Measurements from ENCODE around the gene PRKAR1B. TPM values are rescaled to one million over a fixed set of nuclear protein-coding genes. Genes with fewer than 3 reads are reported as not detected.

PRKAR1B gene
- total RNA-seq, 2 experiments from 2014 or later = 22.5 to 41.6 TPM

DNA sequence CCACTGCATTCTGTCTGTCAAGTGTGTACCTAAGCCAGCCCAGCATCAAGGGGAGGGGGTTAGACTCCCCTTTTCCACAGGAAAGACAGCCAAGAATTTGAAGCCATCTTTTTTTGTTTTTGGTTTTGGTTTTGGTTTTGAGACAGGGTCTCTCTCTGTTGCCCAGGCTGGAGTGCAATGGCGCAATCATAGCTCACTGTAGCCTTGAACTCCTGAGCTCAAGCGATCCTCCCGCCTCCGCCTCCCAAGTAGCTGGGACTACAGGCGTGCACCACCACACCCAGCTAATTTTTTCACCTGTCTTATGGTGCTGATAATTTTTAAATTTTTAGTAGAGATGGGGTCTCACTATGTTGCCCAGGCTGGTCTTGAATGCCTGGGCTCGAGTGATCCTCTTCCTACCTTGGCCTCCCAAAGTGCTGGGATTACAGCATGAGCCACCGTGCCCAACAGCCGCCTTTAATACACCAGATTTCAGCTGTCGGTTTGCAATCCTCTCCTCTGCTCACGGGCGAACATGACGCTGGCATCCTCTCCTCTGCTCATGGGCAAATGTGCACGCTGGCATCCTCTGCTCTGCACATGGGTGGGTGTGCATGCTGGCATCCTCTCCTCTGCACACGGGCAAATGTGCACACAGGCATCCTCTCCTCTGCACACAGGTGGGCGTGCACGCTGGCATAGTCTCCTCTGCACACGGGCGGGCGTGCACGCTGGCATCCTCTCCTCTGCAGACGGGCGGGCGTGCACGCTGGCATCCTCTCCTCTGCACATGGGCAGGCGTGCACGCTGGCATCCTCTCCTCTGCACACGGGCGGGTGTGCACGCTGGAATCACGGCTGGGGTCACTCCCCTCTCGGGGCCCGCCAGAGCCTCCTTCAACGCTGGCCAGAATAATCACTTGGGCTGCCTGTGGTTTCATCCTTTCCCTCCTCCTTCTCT lies 151.4 kb downstream of the PRKAR1B start:
- Histone ChIP-seq H3K36me3 (ENCODE audit: insufficient read depth, low read length) (peaks cover 9% of the 10 kb centered on the region), H3K79me2 (ENCODE audit: insufficient read depth, low read depth, low read length) (no peaks in the 10 kb centered on the region), H3K4me3 (ENCODE audit: low read depth, low read length, poor library complexity, severe bottlenecking) (no peak overlapping the region), H3K9me2 (ENCODE audit: insufficient read depth, low read length) (no peaks in the 10 kb centered on the region), H3K9me3 (ENCODE audit: low read length) (no peaks in the 10 kb centered on the region), H3K4me2 (ENCODE audit: low read length) (no peak overlapping the region), H4K20me1 (ENCODE audit: insufficient read depth, low read length) (no peaks in the 10 kb centered on the region), H3K27ac (ENCODE audit: low read depth, low read length, poor library complexity, severe bottlenecking) (no peak overlapping the region), H2AFZ (ENCODE audit: low read length) (no peak overlapping the region), H3K4me1 (ENCODE audit: insufficient read depth, low read length, poor library complexity, severe bottlenecking) (no peaks in the 10 kb centered on the region)
- BruUV-seq (replicated peaks) = no TSS peak
- ChIA-PET POLR2A (no interaction called here), CTCF (ENCODE audit: unreplicated experiment) (no interaction called here)
- intact Hi-C loops (cut with micrococcal nuclease; ENCODE audit: unreplicated experiment) = no loop called here
- TF ChIP-seq EZH2phosphoT487 (IDR thresholded peaks at IDR 0.05; ENCODE audit: borderline replicate concordance, low read depth, low read length) = no peak
- no peak for TF ChIP-seq CTCF (conservative IDR thresholded peaks at IDR 0.05; ENCODE audit: low read length)
- no peak for DNase-seq (ENCODE audit: low spot score)

- H2AFZ ChIP-seq (ENCODE audit: low read length) = no peak overlapping the region
- no TSS peak for BruUV-seq (replicated peaks)
- peaks cover 9% of the 10 kb centered on the region for H3K36me3 ChIP-seq (ENCODE audit: insufficient read depth, low read length)
- H3K4me3 ChIP-seq (ENCODE audit: low read depth, low read length, poor library complexity, severe bottlenecking) = no peak overlapping the region
- intact Hi-C loops (cut with micrococcal nuclease; ENCODE audit: unreplicated experiment) = no loop called here
- no peak for DNase-seq (ENCODE audit: low spot score)
- H3K4me1 ChIP-seq (ENCODE audit: insufficient read depth, low read length, poor library complexity, severe bottlenecking) = no peaks in the 10 kb centered on the region
- no peaks in the 10 kb centered on the region for H3K9me3 ChIP-seq (ENCODE audit: low read length)
- ChIA-PET POLR2A (no interaction called here), CTCF (ENCODE audit: unreplicated experiment) (no interaction called here)
- H3K27ac ChIP-seq (ENCODE audit: low read depth, low read length, poor library complexity, severe bottlenecking) = no peak overlapping the region
- TF ChIP-seq CTCF (conservative IDR thresholded peaks at IDR 0.05; ENCODE audit: low read length) (no peak), EZH2phosphoT487 (IDR thresholded peaks at IDR 0.05; ENCODE audit: borderline replicate concordance, low read depth, low read length) (no peak)
- no peaks in the 10 kb centered on the region for H3K9me2 ChIP-seq (ENCODE audit: insufficient read depth, low read length)
- no peaks in the 10 kb centered on the region for H4K20me1 ChIP-seq (ENCODE audit: insufficient read depth, low read length)
- no peak overlapping the region for H3K4me2 ChIP-seq (ENCODE audit: low read length)
- no peaks in the 10 kb centered on the region for H3K79me2 ChIP-seq (ENCODE audit: insufficient read depth, low read depth, low read length)
These were observed 152.3 kb downstream of the PRKAR1B start for GRCh38 chr7:574661-575395.
